GM06990 (cell line): ENCODE data around the gene CDC42BPA.

Source experiments
- DNase-seq: peaks from one replicate; pipeline ENCODE4 v3.0.0-alpha.2; 2011; ENCODE audit not compliant: insufficient read length; ENCODE audit errors: extremely low read depth
- H3K27me3 ChIP-seq: replicated peaks from 2 replicates; pipeline ENCODE4 v1.6.0; 2011; ENCODE audit warnings: low read length; ENCODE audit not compliant: control insufficient read depth, insufficient read depth
- H3K36me3 ChIP-seq: 2 replicates; pipeline ENCODE4 v1.5.1; 2011; ENCODE audit warnings: low read length; ENCODE audit not compliant: control insufficient read depth, insufficient read depth
- H3K4me3 ChIP-seq: replicated peaks from 2 replicates; pipeline ENCODE4 v1.5.1; 2011; ENCODE audit warnings: low read depth, mild to moderate bottlenecking, control low read depth, low read length
- TF ChIP-seq, protein P1 (sequence below): IDR thresholded peaks from 2 replicates; pipeline ENCODE4 v1.5.1; 2011; ENCODE audit warnings: low read length, control low read depth, mild to moderate bottlenecking, inconsistent platforms; ENCODE audit not compliant: insufficient read depth, poor library complexity, severe bottlenecking

Gene CDC42BPA

DNA sequence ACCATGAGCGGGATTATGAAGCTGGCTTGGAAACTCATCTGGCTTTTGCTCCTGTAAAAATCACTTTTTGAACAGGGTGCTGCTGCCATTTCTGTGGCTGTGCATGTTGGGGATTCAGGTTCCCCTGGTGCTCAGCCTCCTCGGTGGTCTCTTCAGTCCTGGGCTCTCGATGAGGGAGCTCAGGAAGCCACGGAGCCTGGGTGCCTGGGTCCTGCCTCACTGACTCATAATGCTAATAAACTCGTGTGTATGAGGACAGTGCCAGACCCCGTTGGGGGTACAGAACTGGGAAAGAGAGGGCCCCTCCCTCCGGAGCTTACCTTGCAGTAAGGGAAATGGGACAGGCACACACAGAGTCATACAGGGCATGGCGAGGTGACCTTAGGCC, 372.4 kb downstream of the CDC42BPA start:
- TF ChIP-seq, protein P1, sequence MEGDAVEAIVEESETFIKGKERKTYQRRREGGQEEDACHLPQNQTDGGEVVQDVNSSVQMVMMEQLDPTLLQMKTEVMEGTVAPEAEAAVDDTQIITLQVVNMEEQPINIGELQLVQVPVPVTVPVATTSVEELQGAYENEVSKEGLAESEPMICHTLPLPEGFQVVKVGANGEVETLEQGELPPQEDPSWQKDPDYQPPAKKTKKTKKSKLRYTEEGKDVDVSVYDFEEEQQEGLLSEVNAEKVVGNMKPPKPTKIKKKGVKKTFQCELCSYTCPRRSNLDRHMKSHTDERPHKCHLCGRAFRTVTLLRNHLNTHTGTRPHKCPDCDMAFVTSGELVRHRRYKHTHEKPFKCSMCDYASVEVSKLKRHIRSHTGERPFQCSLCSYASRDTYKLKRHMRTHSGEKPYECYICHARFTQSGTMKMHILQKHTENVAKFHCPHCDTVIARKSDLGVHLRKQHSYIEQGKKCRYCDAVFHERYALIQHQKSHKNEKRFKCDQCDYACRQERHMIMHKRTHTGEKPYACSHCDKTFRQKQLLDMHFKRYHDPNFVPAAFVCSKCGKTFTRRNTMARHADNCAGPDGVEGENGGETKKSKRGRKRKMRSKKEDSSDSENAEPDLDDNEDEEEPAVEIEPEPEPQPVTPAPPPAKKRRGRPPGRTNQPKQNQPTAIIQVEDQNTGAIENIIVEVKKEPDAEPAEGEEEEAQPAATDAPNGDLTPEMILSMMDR = no peak
- H3K27me3 ChIP-seq = no peaks in the 10 kb centered on the region
- no peak overlapping the region for H3K4me3 ChIP-seq
- H3K36me3 ChIP-seq = no peaks in the 10 kb centered on the region
- no peak for DNase-seq

DNA sequence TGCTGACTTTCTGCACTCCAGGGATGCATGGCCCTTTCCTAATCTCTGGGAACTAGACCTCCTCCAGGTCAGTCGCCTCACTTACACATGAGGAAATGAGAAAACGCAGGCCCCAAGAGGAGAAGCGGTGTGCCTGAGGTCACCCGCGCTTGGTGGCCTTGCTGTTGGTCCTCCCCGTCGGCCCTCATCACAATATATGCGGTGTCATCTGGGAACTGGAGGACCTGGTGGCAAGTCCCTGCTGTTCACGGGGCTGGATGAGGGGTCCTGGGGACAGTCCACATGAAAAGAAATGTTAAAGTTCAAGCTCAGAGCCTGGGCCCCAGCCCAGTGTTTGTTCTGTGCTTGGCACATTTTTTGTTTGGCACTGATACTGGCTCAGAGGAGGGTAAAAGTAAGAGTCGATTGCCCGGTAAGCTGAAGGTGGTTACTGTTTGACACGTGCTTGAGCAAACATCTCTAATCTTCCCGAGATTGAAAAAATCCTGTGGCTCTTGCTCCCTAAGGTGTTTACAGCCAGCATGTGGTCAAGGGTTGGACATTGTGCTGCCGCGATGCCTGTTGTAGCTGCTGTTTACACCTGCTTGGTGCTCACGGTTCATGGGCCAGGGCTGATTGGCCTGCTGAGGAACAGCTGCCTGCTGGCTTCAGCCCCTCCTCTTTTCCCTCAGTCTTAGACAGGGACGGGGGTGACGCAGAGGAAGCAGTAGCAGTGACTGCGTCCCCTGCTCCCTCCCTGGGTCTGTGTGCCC, 373.0 kb downstream of the CDC42BPA start:
- DNase-seq = no peak
- Histone ChIP-seq H3K4me3 (no peak overlapping the region), H3K36me3 (no peaks in the 10 kb centered on the region), H3K27me3 (no peaks in the 10 kb centered on the region)
- TF ChIP-seq, protein P1 = no peak

DNA sequence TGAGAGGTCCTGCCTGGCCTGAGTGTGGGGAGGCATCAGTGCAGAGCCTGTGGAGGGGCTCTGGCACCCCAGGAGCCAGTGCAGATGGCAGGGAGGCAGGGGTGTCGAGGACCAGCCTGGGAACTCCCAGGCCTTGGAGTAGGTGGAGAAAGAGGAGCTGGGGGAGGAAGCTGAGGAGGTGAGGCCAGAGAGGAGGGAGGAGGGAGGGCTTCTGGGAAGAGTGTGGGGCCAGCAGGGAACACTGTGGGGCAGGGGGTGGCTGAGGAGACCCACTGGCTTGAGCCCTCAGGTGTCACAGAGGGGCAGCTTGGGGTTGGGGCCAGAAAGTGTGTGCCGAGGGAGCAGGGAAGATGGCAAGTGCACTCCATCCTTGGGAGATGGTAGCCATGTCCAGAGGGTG, 374.4 kb downstream of the CDC42BPA start:
- H3K36me3 ChIP-seq = no peaks in the 10 kb centered on the region
- TF ChIP-seq, protein P1 = no peak
- no peaks in the 10 kb centered on the region for H3K27me3 ChIP-seq
- no peak overlapping the region for H3K4me3 ChIP-seq
- DNase-seq = no peak

DNA sequence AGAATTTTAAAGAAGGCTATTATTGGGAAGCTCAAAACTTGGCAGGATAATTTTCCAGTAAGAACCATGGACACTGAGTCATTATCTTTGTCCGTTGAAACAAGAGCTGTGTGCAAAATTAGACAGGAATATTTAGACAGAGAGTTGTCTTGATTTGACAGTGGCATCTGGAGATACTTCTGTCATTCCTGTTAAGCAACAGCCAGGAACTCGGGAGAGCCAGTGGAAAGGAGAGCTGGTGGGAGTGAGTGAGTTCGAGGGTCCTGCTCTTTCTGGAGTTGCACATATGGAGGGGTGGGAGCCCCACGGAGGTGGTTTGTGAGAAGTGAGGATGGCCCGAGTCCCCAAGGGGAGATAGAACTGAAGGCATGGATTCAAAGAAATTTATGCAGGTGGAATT, 375.1 kb downstream of the CDC42BPA start:
- Histone ChIP-seq H3K27me3 (no peaks in the 10 kb centered on the region), H3K4me3 (no peak overlapping the region), H3K36me3 (no peaks in the 10 kb centered on the region)
- DNase-seq = no peak
- TF ChIP-seq, protein P1 = no peak

DNA sequence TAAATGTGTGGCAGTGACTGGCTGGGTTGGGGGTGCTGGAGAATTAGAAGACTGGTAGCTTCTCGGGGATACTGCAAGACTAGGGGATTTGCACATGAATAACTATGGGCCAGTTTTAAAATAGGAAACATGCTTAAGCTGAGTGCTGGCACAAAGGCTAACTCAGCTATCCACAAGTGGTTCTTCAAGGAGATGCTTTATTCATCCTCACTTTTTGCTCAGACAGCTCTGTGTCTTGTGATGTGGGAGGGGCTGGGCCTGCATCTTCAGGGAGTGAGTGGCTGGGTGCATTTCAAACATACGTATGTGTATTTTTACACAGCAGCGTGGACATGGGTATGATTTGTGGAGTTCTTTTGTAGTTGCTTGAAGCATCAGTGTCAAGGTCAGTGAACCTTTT, 375.9 kb downstream of the CDC42BPA start:
- DNase-seq = no peak
- H3K36me3 ChIP-seq = no peaks in the 10 kb centered on the region
- TF ChIP-seq, protein P1 = no peak

DNA sequence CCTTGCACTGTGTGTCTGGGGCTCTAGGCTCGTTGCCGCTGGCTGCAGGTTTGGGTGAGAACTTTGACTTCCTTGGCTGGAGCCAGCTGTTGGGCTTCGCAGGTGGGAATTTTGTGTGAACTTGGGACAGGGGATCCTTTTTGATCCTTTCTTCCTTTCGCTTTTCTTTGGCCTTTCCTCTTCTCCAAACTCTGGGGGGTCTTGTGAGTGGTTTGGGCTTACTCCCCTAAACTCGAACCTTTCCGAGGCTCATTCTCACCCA, 377.6 kb downstream of the CDC42BPA start:
- no peaks in the 10 kb centered on the region for H3K27me3 ChIP-seq
- no peak for DNase-seq
- no peaks in the 10 kb centered on the region for H3K36me3 ChIP-seq
- H3K4me3 ChIP-seq = peak overlapping the region; percentile 74
- TF ChIP-seq, protein P1 = no peak

More for the DNA sequence above, 375.9 kb downstream of the CDC42BPA start:
- no peaks in the 10 kb centered on the region for H3K27me3 ChIP-seq
- no peak overlapping the region for H3K4me3 ChIP-seq
